Activated CD8-positive, alpha-beta memory T cell treated with anti-CD3 and anti-CD28 coated beads for 24 hours (primary cell): ENCODE results near the gene BRAT1.

ENCODE experiments used
- DNase-seq: peaks from one replicate; pipeline ENCODE4 v3.0.0-alpha.2; 2020

BRAT1 gene

GRCh38 chr7:2522780-2523433 lies 32.4 kb downstream of the BRAT1 start:
- DNase-seq, result peak; percentile 72

- peak; percentile 86 for DNase-seq
Observed at GRCh38 chr7:2521952-2522591, 33.3 kb downstream of the BRAT1 start.

- DNase-seq, result peak; percentile 74
Observed at GRCh38 chr7:2521341-2521745, 34.0 kb downstream of the BRAT1 start.

GRCh38 chr7:2520761-2521290 lies 34.5 kb downstream of the BRAT1 start:
- no peak for DNase-seq

- DNase-seq, result peak; percentile 75
Observed at GRCh38 chr7:2520131-2520760, 35.1 kb downstream of the BRAT1 start.

- peak; percentile 93 for DNase-seq
Observed at GRCh38 chr7:2519119-2519930, 36.0 kb downstream of the BRAT1 start, which contains the start of gene LFNG. Gene LFNG, plus strand, starts transcription at chr7:2519774. Its CDS starts 88 bp downstream, at chr7:2519862.

GRCh38 chr7:2518737-2519118 lies 36.6 kb downstream of the BRAT1 start:
- DNase-seq, result no peak

GRCh38 chr7:2517678-2518507 lies 37.4 kb downstream of the BRAT1 start:
- no peak for DNase-seq

GRCh38 chr7:2517026-2517425 lies 38.3 kb downstream of the BRAT1 start:
- DNase-seq, result no peak

GRCh38 chr7:2516194-2516555 lies 39.1 kb downstream of the BRAT1 start:
- DNase-seq, result no peak

GRCh38 chr7:2515424-2516193 lies 39.7 kb downstream of the BRAT1 start:
- DNase-seq, result no peak

- no peak for DNase-seq
Observed at GRCh38 chr7:2514473-2515423, 40.6 kb downstream of the BRAT1 start.

- DNase-seq, result no peak
Observed at GRCh38 chr7:2513702-2514101, 41.6 kb downstream of the BRAT1 start.

GRCh38 chr7:2512713-2513112 lies 42.6 kb downstream of the BRAT1 start:
- DNase-seq, result no peak

GRCh38 chr7:2512179-2512661 lies 43.1 kb downstream of the BRAT1 start:
- no peak for DNase-seq

GRCh38 chr7:2511769-2512168 lies 43.6 kb downstream of the BRAT1 start:
- DNase-seq, result no peak

- peak; percentile 83 for DNase-seq
Observed at GRCh38 chr7:2510909-2511768, 44.2 kb downstream of the BRAT1 start.

GRCh38 chr7:2510130-2510776 lies 45.1 kb downstream of the BRAT1 start:
- DNase-seq, result no peak
